ENCODE data around the gene ZBTB46. TPM values are rescaled to one million over a fixed set of nuclear protein-coding genes. Genes with fewer than 3 reads are reported as not detected.

ZBTB46 gene
- total and polyA plus RNA-seq, 9 donors: 4.1 to 55.1 (median 34.7) TPM

GRCh38 chr20:63745961-63746731 lies 84.9 kb downstream of the ZBTB46 start:
- Histone ChIP-seq H3K4me1 (ENCODE audit: insufficient read depth) (peaks cover 9% of the 10 kb centered on the region), H3K27ac (peak overlapping the region in 1 of 2 donors; percentile 14), H3K9me3 (no peaks in the 10 kb centered on the region), H3K36me3 (no peaks in the 10 kb centered on the region), H3K4me3 (no peak overlapping the region), H3K27me3 (no peaks in the 10 kb centered on the region)
- DNase-seq: peak in 2 of 5 donors; percentile 23 to 39
- TF ChIP-seq POLR2A (IDR thresholded peaks at IDR 0.05): no peak
- TF ChIP-seq EP300 (IDR thresholded peaks at IDR 0.05): no peak
- no peak for TF ChIP-seq CTCF (IDR thresholded peaks at IDR 0.05)
- intact Hi-C loops (cut with DNase I): no loop called here
- 74 to 83% (median 76%) methylated on average over 26 of the region's 26 CpGs for WGBS, 3 donors

- Histone ChIP-seq H3K27me3 (no peaks in the 10 kb centered on the region), H3K27ac (peak overlapping the region in 1 of 2 donors; percentile 14), H3K4me1 (ENCODE audit: insufficient read depth) (peaks cover 9% of the 10 kb centered on the region), H3K4me3 (no peak overlapping the region), H3K9me3 (no peaks in the 10 kb centered on the region), H3K36me3 (no peaks in the 10 kb centered on the region)
- WGBS, 3 donors: 54 to 69% (median 56%) methylated on average over 15 of the region's 15 CpGs
- peak in 1 of 5 donors; percentile 41 for DNase-seq
- TF ChIP-seq POLR2A (IDR thresholded peaks at IDR 0.05): no peak
- no peak for TF ChIP-seq CTCF (IDR thresholded peaks at IDR 0.05)
- no peak for TF ChIP-seq EP300 (IDR thresholded peaks at IDR 0.05)
- intact Hi-C loops (cut with DNase I): no loop called here
Measured at GRCh38 chr20:63745424-63745805, 85.6 kb downstream of the ZBTB46 start.

GRCh38 chr20:63744574-63745423 lies 86.3 kb downstream of the ZBTB46 start:
- H3K36me3 ChIP-seq: no peaks in the 10 kb centered on the region

More at GRCh38 chr20:63744574-63745423, 86.3 kb downstream of the ZBTB46 start:
- 50 to 65% (median 55%) methylated on average over 25 of the region's 25 CpGs for WGBS, 3 donors
- peak overlapping the region in 1 of 2 donors; percentile 14 for H3K27ac ChIP-seq
- DNase-seq: peak in 1 of 5 donors; percentile 47
- H3K9me3 ChIP-seq: no peaks in the 10 kb centered on the region
- H3K4me1 ChIP-seq (ENCODE audit: insufficient read depth): peaks cover 9% of the 10 kb centered on the region
- no peaks in the 10 kb centered on the region for H3K27me3 ChIP-seq
- intact Hi-C loops (cut with DNase I): no loop called here
- TF ChIP-seq POLR2A (IDR thresholded peaks at IDR 0.05): no peak
- no peak for TF ChIP-seq EP300 (IDR thresholded peaks at IDR 0.05)
- TF ChIP-seq CTCF (IDR thresholded peaks at IDR 0.05): no peak
- no peak overlapping the region for H3K4me3 ChIP-seq
